GM18861 (cell line): ENCODE measurements around the gene HSF2BP.
"Not testable (repeated sequence)": the region's sequence is repeated elsewhere in the genome, so short reads cannot be mapped to it uniquely, and the experiment has no call there.

Experiments
- ATAC-seq: cut with Tn5 transposase; IDR thresholded peaks from one replicate; pipeline ENCODE4 v1.9.1; 2021; ENCODE audit not compliant: unreplicated experiment

The HSF2BP gene

GRCh38 chr21:43522495-43523131, 136.7 kb downstream of the HSF2BP start:
- not testable (repeated sequence) for ATAC-seq

GRCh38 chr21:43517701-43518100, 141.6 kb downstream of the HSF2BP start:
- not testable (repeated sequence) for ATAC-seq

- not testable (repeated sequence) for ATAC-seq
Observed at GRCh38 chr21:43516860-43517627, 142.2 kb downstream of the HSF2BP start.

GRCh38 chr21:43516295-43516847, 142.9 kb downstream of the HSF2BP start:
- ATAC-seq, result not testable (repeated sequence)

GRCh38 chr21:43514834-43515233, 144.5 kb downstream of the HSF2BP start:
- ATAC-seq, result not testable (repeated sequence)

GRCh38 chr21:43513023-43513422, 146.3 kb downstream of the HSF2BP start:
- ATAC-seq, result not testable (repeated sequence)

- not testable (repeated sequence) for ATAC-seq
Observed at GRCh38 chr21:43511209-43511608, 148.1 kb downstream of the HSF2BP start.

GRCh38 chr21:43510669-43511068, 148.6 kb downstream of the HSF2BP start:
- ATAC-seq, result not testable (repeated sequence)

GRCh38 chr21:43503892-43504291, 155.4 kb downstream of the HSF2BP start:
- ATAC-seq, result not testable (repeated sequence)

GRCh38 chr21:43503075-43503750, 156.1 kb downstream of the HSF2BP start:
- not testable (repeated sequence) for ATAC-seq

GRCh38 chr21:43502407-43503071, 156.7 kb downstream of the HSF2BP start:
- not testable (repeated sequence) for ATAC-seq

- not testable (repeated sequence) for ATAC-seq
Observed at GRCh38 chr21:43498924-43499323, 160.4 kb downstream of the HSF2BP start.

- not testable (repeated sequence) for ATAC-seq
Observed at GRCh38 chr21:43498065-43498464, 161.2 kb downstream of the HSF2BP start.

GRCh38 chr21:43494279-43495012, 164.8 kb downstream of the HSF2BP start:
- ATAC-seq, result not testable (repeated sequence)

- not testable (repeated sequence) for ATAC-seq
Observed at GRCh38 chr21:43493471-43493870, 165.8 kb downstream of the HSF2BP start.

- not testable (repeated sequence) for ATAC-seq
Observed at GRCh38 chr21:43488235-43488634, 171.1 kb downstream of the HSF2BP start.

GRCh38 chr21:43486051-43486450, 173.2 kb downstream of the HSF2BP start:
- ATAC-seq, result not testable (repeated sequence)

GRCh38 chr21:43485016-43485415, 174.3 kb downstream of the HSF2BP start:
- ATAC-seq, result not testable (repeated sequence)

GRCh38 chr21:43479197-43479596, 180.1 kb downstream of the HSF2BP start:
- ATAC-seq, result not testable (repeated sequence)
